ENCODE results near the gene TRAF3IP3.

DNA sequence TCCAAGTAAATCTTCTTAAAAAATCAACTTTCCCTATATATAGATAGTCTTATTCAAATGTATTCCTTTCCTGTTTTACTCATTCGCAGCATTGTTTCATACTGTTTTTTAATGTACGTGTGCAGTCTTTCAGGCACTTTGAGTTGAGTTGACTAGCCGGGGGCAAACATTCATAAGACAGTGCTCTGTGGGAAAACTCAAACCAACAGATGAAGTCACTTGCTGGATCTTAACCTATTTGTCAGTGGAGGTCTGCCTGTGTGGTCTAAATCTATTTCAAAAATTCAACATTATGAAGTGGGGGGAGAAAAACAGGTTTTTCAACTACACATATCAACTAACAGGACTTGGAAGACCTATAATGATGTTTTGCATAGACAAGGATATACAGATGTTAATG is 45.0 kb upstream of the TRAF3IP3 start:
- TF ChIP-seq, protein P1, sequence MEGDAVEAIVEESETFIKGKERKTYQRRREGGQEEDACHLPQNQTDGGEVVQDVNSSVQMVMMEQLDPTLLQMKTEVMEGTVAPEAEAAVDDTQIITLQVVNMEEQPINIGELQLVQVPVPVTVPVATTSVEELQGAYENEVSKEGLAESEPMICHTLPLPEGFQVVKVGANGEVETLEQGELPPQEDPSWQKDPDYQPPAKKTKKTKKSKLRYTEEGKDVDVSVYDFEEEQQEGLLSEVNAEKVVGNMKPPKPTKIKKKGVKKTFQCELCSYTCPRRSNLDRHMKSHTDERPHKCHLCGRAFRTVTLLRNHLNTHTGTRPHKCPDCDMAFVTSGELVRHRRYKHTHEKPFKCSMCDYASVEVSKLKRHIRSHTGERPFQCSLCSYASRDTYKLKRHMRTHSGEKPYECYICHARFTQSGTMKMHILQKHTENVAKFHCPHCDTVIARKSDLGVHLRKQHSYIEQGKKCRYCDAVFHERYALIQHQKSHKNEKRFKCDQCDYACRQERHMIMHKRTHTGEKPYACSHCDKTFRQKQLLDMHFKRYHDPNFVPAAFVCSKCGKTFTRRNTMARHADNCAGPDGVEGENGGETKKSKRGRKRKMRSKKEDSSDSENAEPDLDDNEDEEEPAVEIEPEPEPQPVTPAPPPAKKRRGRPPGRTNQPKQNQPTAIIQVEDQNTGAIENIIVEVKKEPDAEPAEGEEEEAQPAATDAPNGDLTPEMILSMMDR (IDR thresholded peaks at IDR 0.05), result no peak
- no peak for TF ChIP-seq POLR2AphosphoS5 (IDR thresholded peaks at IDR 0.05)
